Nephron (organoid): ENCODE results near the gene FN3K.
A peak's percentile ranks its signal among the peaks of the same experiment; 100 is the strongest.

Experiments used
- H3K27ac Mint-ChIP-seq, 3 experiments: 2 replicates each; pipeline ENCODE4 v1.8.0; 2020; ENCODE audit warnings: mixed read lengths in 3 of 3, mild to moderate bottlenecking in 2 of 3, moderate library complexity in 1 of 3
- H3K27me3 Mint-ChIP-seq: 2 replicates; pipeline ENCODE4 v1.8.0; 2021; ENCODE audit warnings: low read depth, mild to moderate bottlenecking, moderate library complexity, mixed read lengths
- H3K36me3 Mint-ChIP-seq: 2 replicates; pipeline ENCODE4 v1.8.0; 2020; ENCODE audit warnings: low read depth, mixed read lengths
- H3K4me1 Mint-ChIP-seq: 2 replicates; pipeline ENCODE4 v1.8.0; 2020; ENCODE audit warnings: mixed read lengths
- H3K4me3 Mint-ChIP-seq, 3 experiments: 2 replicates each; pipeline ENCODE4 v1.8.0; 2020; ENCODE audit warnings: mild to moderate bottlenecking in 3 of 3, mixed read lengths in 3 of 3, moderate library complexity in 2 of 3
- H3K9me3 Mint-ChIP-seq: 2 replicates; pipeline ENCODE4 v1.8.0; 2020; ENCODE audit warnings: mixed read lengths
- TF ChIP-seq, protein P1 (sequence below), 3 experiments: fragments of 200-600 bp; sonication (generic); IDR thresholded peaks; one replicate each; pipeline ENCODE4 v1.5.0; 2021; ENCODE audit warnings: antibody characterized with exemption in 3 of 3; ENCODE audit not compliant: unreplicated experiment in 3 of 3

The FN3K gene

DNA sequence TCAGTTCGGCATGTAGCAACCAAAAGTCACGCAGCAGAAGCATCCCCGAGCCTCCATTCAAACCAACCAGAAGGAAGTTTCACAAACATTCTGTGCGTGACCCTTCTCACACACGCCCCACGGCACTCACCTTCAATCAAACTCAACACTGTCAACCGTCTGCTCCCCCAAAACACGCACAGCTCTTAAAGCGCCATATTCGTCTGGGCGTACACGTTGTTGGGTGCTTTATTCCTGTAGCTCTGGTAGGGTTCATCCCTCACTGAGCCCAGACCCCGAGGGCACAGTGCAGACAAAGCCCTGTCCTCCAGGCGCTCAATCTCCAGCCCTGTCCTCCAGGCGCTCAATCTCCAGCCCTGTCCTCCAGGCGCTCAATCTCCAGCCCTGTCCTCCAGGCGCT is 39.2 kb upstream of the FN3K start:
- Mint-ChIP-seq H3K36me3 (peaks cover 23% of the 10 kb centered on the region), H3K4me3 (peak overlapping the region; percentile 37 to 74 (median 71)), H3K4me1 (peaks cover 13% of the 10 kb centered on the region), H3K27ac (no peak overlapping the region), H3K27me3 (peaks cover 4% of the 10 kb centered on the region), H3K9me3 (peaks cover 17% of the 10 kb centered on the region)
- TF ChIP-seq, protein P1, sequence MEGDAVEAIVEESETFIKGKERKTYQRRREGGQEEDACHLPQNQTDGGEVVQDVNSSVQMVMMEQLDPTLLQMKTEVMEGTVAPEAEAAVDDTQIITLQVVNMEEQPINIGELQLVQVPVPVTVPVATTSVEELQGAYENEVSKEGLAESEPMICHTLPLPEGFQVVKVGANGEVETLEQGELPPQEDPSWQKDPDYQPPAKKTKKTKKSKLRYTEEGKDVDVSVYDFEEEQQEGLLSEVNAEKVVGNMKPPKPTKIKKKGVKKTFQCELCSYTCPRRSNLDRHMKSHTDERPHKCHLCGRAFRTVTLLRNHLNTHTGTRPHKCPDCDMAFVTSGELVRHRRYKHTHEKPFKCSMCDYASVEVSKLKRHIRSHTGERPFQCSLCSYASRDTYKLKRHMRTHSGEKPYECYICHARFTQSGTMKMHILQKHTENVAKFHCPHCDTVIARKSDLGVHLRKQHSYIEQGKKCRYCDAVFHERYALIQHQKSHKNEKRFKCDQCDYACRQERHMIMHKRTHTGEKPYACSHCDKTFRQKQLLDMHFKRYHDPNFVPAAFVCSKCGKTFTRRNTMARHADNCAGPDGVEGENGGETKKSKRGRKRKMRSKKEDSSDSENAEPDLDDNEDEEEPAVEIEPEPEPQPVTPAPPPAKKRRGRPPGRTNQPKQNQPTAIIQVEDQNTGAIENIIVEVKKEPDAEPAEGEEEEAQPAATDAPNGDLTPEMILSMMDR (IDR thresholded peaks at IDR 0.05; ENCODE audit: unreplicated experiment in 3 of 3): no peak

DNA sequence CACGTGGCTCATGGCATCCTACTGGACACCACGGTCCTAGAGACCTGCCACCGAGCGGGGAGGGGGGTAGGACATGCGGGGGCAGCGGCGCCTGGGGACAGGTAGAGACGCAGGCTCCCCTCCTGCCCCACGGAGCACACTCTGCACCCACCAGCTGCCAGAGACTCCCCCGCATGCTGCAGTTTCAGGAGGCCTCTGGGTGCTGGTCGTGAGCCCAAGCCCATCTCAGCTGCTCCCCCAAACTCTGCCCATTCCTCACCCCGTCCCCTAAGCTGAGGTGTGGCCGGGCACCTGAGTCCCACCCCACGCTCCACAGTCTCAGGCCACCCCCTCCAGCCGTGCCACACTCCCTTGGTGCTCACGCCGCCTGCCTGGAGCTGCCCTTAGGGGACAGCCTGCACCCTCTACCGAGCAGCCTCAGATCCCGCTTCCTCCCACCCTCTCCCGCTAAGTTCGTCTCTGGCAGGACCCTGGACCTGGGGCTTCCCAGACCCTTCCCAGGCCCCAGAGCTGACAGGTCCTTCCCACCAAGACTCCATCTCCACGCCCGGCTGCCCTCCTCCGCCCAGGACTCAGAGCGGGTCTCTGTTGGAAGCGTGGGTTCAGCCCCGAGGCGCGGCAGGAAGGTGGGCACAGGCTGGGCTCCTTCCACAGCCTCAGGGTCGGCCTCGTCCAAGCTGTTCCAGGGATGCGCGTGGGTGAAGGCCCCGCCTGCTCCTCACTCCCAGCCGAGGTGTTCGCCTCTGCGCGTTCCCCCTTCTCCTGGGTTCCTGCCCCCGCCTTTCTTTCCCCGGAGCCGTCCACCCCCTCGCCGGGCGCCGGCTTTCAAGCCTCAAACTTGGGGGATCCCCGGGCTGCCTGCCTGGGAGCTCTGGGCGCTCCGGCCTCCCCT is 38.3 kb upstream of the FN3K start:
- Mint-ChIP-seq H3K4me3 (peak overlapping the region; percentile 76 to 80 (median 78)), H3K4me1 (peaks cover 16% of the 10 kb centered on the region), H3K27me3 (peaks cover 4% of the 10 kb centered on the region), H3K27ac (no peak overlapping the region), H3K9me3 (peaks cover 17% of the 10 kb centered on the region), H3K36me3 (peaks cover 23% of the 10 kb centered on the region)
- TF ChIP-seq, protein P1 (IDR thresholded peaks at IDR 0.05; ENCODE audit: unreplicated experiment in 3 of 3): no peak

DNA sequence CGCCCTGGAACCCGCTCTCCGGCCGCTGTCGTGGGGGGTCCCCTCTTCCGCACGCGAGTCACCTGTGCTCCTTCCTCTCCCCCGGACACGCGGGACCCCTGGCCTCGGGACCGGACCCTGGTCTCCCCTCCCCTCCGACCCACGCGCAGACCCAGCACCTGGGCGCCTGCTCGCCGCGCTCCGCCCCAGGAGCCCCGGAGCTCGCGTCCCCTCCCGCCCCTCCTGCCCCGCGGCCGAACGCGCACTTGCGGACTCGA is 37.7 kb upstream of the FN3K start:
- peaks cover 22% of the 10 kb centered on the region for H3K4me1 Mint-ChIP-seq
- TF ChIP-seq, protein P1 (IDR thresholded peaks at IDR 0.05; ENCODE audit: unreplicated experiment in 3 of 3): no peak
- no peak overlapping the region for H3K27ac Mint-ChIP-seq
- peaks cover 23% of the 10 kb centered on the region for H3K36me3 Mint-ChIP-seq
- H3K27me3 Mint-ChIP-seq: peaks cover 4% of the 10 kb centered on the region
- peak overlapping the region; percentile 76 to 80 (median 78) for H3K4me3 Mint-ChIP-seq
- peaks cover 17% of the 10 kb centered on the region for H3K9me3 Mint-ChIP-seq

DNA sequence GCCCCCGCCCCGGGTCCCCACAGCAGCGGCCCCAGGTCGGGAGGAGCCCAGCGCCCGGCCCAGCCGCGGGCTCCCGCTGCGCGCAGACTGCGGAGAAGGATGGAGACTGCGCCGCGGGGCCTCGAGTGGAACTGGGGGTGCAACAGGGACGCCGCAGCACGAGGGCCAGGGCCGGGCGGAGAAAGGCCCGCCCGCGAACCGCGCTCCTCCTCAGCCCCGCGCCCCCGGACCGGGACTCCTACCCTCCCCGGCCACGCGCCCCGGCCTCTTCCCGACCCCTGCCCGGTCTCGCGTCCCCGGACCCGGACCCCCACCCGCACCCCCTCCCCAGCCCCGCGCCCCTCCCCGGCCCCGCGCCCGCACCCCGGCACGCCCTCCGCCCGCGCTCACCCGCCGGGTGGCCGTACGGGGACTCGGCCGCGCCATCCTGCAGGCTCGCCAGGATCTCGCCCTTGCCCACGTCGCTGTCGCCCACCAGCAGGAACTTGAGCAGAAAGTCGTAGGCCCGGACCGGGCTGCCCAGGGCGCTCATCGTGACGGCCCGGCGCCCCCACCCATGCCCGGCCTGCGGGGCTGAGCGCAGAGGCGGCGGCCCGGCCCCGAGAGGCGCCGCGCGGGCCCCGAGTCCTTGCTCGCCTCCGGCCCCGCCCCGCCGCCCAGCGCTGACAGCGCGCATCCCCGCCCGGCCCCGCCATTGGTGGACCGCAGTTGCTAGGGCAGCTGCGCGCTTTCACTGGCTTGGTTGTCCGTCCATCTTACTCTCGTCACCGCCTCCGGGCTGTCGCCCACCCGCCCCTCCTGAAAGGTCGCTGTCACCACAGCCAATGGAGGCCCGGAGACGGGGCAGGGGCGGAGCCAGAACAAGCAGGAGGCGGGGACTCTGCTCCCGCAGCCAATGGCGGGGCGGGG is 37.1 kb upstream of the FN3K start, which contains the start of gene RAB40B:
Gene RAB40B, minus strand, starts transcription at position 634 of the 909 bp plus-strand sequence. Its CDS starts 102 bp downstream, at position 532.
- Mint-ChIP-seq H3K4me1 (peaks cover 19% of the 10 kb centered on the region), H3K27ac (peak within 1 kb of the TSS in 1 of 3 experiments; percentile 23)

DNA sequence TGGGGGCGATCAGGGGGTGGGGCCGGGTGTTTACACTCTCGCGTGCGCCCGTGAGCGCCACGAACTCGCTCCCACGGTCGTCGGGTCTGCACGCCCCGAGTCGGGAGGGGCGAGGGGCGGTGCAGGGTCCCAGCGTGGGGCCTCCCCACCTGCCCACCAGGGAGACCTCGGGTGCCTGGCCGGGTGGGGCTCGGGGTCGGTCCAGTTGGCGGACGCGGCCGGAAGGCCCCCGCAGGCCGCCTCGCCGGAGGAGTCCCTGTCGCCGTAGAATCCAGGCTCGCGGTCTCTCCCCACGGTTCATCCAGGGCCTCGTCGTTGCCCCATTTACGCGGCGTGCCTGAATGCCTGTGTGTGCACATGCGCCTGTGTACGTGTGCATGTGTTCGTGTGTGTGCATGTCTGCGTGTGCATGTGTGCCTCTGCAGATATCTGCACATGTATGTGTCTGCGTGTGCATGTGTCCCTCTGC is 36.4 kb upstream of the FN3K start:
- Mint-ChIP-seq H3K4me1 (peaks cover 16% of the 10 kb centered on the region), H3K27ac (no peak overlapping the region), H3K4me3 (peak overlapping the region; percentile 91 to 97 (median 97)), H3K27me3 (peaks cover 4% of the 10 kb centered on the region), H3K36me3 (peaks cover 17% of the 10 kb centered on the region), H3K9me3 (peaks cover 11% of the 10 kb centered on the region)
- TF ChIP-seq, protein P1 (IDR thresholded peaks at IDR 0.05; ENCODE audit: unreplicated experiment in 3 of 3): no peak

More for the DNA sequence above, 37.1 kb upstream of the FN3K start, which contains the start of gene RAB40B:
- H3K36me3 Mint-ChIP-seq: peaks cover 20% of the 10 kb centered on the region
- TF ChIP-seq, protein P1 (IDR thresholded peaks at IDR 0.05; ENCODE audit: unreplicated experiment in 3 of 3): no peak
- peaks cover 4% of the 10 kb centered on the region for H3K27me3 Mint-ChIP-seq
- peak within 1 kb of the TSS; percentile 91 to 97 (median 97) for H3K4me3 Mint-ChIP-seq
- peaks cover 14% of the 10 kb centered on the region for H3K9me3 Mint-ChIP-seq
